DLD1 (cell line): ENCODE results near the gene PDIA6.
"Not testable (repeated sequence)": the region's sequence is repeated elsewhere in the genome, so short reads cannot be mapped to it uniquely, and the experiment has no call there.

Experiments used
- in situ Hi-C: cut with HindIII; loops from 2 replicates; pipeline ENCODE4 v1.10.0; 2017; ENCODE audit warnings: low sequenced_read_pairs

Gene PDIA6

DNA sequence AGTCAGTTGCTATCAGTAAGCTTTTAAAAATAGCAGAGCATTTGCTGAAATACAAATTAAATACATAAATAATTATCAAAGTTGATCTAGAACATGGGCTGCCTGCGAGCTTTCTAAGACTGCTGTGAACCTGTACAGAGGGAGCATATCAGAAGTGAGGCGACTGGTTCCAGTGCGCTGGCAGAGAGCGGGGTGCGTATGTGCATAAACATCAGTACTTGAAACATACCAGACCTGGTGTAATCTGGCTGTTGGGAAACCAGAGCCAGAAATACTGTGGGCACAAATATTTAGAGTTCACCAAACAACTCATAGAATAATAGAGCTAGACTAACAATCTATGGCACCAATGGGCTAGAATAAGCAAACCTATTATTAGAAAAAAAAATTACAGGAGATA lies 27.3 kb downstream of the PDIA6 start:
- in situ Hi-C loops, result no loop called here

DNA sequence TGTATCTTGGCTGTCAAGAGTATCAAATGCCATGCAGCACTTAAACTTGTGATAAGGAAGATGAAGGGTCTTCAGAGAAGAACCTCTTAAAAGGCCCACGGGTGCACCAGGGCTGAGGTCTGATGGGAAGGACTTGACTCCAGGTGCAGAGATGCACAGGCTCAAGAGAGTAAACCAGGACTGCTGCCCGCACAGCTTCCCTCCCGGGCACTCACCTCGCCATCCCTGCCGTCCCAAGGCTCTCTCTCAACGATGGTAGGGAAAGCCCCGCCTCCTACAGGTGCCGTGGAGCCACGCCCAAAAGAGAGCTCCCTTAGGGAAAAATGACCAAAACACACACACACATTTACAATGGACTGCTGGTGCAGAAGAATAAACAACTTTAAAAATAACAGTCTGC lies 27.9 kb downstream of the PDIA6 start:
- in situ Hi-C loops, result no loop called here

DNA sequence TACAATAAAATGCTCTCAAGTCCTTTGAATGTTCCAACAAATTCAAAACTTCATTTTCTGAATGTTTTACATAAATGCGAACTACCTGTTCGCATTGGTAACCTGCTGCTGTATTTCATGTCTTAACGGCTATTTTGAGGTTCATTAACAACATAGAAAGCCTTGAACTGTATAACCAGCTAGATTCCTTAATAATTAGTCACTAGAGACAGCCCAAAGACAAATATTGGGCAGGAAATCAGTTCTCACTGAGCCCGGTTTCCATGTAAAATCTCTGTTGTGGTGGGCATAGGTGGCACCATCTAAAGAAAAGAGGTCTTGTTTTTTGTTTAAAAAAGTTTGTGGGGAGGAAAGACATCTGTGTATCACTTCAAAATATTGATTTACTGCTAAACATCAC lies 29.2 kb downstream of the PDIA6 start:
- in situ Hi-C loops, result no loop called here

DNA sequence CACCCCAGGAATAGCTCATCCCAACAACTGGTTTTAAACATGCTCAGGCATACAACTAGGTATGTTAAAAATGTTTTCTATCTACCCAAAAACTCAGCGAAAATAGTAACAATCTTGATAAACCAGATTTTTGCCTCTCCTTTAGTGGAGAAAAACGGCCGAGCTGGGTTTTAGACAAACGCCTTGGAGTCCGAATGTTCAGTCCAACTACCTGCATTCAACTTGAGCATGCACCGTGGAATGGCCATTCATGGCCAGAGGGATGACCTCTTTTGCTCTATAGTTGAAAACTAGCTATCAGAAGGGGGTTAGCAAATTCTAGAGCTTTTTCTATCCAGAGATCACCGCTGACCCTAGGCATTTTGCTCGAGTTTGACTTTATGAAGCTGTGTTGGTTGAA lies 30.8 kb downstream of the PDIA6 start:
- in situ Hi-C loops, result no loop called here

DNA sequence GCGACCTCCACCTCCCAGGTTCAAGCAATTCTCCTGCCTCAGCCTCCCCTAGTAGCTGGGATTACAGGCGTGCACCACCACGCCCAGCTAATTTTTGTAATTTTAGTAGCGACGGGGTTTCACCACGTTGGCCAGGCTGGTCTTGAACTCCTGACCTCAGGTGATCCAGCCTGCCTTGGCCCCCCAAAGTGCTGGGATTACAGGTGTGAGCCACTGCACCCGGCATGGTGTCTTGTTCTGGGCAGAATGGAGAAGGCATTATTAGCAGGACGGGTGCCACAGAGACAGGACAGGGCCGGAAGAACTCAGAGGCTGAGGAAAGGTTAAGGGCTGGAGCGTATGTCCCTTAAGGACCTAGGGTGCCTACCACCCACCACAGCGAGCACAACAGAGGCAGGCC lies 31.8 kb downstream of the PDIA6 start:
- in situ Hi-C loops, result not testable (repeated sequence)

DNA sequence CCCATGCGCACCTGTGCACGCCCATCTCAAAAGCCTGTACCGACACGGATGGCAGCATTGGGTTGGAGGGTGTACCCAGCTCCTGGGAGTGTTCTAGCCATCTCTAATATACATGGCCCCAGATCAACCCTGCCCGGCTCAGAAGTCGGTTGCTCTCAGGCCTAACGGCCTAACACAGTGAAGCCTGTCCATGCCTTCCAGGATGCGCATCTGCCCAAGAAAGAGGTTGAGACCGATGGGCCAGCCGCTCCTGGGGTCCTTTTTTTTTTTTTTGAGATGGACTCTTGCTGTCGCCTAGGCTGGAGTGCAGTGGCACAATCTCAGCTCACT lies 32.1 kb downstream of the PDIA6 start:
- in situ Hi-C loops, result no loop called here

DNA sequence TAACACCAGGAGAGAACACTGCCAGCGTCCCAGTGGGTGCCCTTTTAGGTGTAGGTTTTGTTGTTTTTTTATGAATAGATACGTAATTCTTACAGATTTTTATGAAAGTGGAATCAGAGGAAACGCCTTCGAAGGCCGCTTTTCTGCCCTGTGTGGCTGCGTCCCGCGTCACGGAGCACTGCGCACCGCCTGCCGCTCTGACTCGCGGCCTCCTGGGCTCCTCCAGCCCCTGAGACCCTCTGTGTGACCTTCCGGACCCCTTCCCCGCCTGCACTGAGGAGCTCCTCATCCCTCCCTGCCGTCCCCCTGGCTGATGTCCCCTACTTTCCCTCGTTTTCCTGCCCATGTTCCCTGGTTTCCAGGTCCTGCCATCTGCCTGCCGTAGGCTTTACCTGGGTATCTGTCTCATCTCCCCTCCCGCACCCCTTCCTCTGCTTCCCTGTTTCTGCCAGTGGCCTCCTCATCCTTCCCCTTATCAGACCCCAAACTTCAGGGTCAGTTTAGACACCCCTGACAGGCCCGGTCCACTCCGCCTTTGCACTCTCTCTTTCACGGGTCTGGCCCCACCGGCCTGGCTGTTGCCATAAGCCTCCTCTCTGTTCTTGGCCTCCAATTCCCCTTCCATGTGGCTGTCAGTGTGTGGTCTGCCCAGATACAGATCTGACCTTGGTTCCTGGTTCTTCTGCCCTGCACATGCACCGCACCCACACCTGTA lies 32.7 kb downstream of the PDIA6 start:
- in situ Hi-C loops, result no loop called here

DNA sequence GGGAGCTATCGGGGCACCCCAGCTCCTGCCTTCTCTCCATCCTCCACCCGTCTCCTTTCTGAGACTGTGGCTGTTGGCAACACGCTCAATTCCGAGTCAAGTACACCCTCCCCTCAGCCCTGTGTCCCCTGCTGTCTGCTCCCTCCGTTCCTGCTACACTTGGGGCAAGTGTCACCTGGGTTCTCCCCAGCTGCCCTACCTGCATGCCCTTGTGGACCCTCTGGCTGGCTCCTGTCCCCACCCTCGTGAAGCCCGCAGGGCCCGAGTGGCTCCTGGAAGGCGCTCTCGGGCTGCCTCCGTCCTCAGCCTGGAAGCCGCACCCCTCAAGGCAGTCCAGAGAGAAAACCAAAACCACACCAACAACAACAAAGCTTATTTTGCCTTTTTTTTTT lies 33.9 kb downstream of the PDIA6 start:
- in situ Hi-C loops, result no loop called here

DNA sequence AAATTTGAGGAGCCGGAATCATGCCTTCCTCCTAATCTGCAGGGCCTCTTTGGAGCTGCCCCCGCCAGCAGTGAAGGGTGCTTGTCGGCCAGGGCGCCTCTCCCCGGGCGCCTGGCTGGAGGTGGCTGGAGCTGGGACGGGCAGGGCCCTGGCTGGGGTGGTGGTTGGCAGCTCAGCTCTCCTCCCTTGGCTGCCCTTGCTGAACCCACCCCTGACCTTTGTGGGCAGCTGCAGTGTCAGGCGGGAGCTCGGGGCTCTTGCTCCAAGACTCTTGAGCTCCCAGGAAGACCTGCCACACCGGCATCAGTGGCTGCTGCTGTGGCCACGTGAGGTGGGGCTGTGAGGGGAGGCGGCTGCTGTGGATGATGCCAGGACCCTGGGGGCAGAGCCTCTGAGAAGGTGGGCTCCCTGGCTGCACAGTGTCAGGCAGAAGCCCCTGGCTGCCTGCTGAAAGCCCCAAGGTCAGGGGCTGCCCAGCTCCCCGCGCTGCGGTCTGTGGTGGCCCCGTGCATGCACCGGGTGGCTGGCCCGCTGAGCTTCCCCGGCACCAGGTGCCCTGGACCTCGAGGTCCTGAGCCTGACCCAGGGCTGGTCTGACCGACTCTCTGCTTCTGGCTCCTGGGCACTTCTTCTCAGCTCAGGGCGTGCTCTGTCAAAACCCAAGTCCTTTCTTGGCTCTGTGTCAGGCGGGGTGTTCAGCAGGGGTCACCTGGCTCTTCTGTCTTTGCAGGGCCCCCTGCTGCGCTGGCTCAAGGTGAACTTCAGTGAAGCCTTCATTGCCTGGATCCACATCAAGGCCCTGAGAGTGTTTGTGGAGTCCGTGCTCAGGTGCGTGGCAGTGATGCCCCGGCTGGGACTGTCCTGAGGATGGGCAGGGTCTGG lies 34.5 kb downstream of the PDIA6 start:
- in situ Hi-C loops, result no loop called here

DNA sequence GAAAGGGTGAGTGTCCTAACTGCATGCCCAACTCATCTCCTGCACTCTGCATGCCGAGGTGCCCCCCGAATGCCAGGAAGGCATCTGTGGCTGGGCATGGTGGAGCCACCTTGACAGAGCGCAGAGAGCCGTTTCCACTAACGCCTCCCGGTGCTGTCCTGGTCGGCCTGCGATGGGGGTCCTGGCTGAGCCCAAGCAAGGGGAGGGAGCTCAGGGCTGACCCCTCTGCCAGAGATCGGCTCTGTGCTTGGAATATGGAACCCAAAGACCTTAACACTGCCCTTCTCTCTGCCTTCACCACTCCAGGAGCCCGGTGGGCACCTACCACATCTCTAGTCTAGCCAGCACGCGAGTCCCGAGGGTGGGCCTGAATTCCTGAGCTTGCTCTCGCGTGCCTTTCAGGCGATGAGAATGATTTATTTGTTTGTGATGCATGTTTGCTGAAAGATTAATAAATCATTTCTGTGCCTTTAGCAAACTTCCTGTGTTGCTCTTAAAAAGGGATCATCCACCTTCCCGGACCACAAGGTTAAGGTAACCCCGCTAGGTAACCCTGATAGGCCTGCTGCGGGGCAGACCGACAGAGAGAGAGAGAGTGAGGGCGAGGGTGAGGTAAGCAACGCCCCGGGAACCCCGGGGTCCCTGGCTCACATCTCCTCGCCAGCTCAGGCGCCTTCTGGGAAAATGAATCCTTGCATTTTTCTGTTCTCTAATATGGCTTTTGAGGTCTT lies 35.3 kb downstream of the PDIA6 start:
- in situ Hi-C loops, result no loop called here

DNA sequence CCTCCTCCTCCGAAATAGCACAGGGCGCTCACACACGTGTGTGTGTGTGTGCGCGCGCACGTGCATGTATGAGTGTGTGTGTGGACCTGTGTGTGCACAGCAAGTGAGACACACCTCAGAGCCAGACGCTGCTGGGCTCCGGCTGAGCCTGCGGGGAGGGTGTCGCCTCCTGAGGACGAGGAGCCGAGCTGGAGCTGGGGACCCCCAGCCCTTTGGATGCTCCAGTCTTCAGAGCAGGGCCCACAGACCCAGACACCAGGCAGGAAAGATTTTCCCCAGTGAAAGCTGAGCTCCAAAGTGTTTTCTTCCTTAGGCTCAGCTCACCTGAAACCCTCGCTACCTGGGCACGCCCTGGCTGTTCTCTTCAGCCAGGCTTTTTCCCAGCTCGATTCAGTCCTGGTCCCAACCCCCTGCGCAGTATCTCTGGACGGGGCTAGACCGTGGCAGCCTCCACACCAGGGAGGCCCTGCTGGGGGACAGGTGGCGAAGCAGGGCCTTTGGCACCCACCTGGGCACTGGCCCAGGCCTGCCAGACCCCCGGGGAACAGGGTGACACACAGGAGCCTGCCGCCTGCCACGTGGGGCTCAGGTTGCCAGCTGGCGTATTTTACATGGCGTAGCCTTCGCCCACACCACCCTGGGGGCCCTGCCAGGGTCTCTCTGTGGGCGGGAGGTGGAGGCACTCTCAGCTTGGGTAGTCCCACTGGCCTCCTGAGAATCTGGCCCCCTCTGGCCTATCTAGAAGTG lies 36.2 kb downstream of the PDIA6 start:
- in situ Hi-C loops, result no loop called here

DNA sequence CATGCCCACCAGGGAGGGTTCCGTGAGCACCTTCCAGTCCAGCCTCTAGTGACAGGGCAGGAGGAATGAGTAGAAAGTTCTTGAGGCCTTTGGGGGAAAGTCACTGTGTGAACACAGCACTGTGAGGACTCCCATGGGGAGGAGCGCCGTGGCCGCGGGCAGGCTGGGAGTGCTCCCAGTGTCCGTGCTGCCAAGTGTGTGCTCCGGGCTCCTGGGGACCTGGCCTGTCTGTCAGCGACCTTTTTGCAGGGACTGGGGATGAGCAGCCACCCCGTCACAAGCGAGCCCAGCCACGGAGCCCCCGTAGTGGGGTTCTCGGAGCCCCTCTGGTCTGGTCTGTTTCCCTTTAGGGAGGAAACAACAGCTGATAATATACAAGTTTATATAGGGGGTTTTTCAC lies 36.8 kb downstream of the PDIA6 start:
- in situ Hi-C loops, result no loop called here

DNA sequence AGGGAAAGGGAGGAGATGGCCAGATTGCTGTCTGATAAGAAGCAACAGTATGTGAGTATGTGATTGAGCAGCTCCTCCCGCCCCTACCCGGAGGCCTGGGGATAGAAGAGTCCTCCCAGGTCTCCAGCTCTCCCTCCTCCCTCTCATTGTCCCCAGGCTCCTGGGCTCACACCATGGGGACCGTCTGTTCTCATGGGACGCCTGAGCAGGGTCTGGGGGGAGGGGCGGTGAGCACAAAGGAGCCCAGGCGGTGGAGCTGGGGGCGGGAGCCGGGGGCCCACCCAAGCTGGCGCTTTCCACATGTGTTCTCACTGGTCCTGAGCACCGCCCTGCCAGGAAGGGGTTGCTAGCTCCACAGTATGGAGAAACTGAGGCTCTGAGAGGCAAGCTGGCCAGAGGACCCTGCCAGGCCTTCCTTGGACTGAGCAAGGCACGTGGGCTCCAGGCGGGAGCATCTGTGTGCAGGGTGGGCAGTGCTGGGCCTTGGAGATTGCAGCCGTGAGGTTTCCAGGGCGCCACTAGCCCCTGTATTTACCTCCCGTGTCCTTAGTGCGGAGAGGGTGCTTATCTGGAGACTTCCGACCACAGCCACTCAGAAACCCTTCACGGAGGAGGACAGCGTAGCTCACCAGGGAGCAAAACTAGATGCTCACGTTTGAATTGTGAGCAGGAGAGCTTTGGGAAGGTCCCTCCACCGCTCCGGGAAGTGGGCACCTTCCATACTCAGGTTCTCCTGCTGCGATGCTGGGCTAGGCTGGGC lies 37.4 kb downstream of the PDIA6 start:
- in situ Hi-C loops, result no loop called here

DNA sequence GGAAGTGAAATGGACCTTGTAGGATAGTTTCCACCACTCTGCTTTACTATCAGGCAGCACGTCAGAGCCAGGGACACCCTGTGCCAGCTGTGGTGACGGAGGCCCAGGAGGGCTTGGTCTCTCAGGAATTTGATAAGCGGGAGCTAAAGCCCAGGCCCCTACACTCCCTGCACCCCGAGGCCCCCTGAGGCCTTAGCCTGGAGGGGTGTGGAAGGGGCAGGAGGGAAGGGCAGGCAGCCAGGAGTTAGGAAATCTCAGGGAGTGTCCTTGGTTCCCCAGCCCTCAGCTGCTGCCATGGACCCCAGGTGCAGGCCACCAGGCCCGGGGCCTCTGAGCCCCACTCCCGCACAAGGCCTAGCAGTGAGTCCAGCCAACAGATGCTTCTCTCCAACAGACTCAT lies 38.2 kb downstream of the PDIA6 start:
- in situ Hi-C loops, result no loop called here

DNA sequence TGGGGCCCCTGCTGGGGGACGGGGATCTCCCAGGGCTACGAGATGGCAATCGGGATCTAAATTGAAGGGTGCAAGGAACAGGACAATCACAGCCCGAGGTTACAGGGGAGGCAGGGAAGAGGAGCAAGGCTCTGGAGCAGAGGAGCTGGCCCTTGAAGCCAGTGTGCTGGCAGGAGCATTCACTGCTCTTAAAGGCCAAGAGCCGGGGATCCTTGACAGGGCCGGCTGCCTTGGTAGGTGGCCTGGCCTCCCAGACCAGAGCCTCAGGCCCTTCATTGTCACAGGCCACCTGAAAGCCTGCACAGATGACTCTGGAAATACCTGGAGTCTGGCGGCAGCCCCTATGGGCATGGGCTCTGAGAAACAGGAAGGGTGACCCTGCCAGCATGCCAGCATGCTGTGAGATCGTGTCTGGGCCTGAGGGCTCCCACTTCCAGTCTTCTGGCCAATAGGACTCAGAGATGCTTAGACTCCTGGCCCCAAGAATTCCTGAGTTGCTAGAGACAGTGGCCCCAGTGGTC lies 38.7 kb downstream of the PDIA6 start:
- in situ Hi-C loops, result no loop called here

DNA sequence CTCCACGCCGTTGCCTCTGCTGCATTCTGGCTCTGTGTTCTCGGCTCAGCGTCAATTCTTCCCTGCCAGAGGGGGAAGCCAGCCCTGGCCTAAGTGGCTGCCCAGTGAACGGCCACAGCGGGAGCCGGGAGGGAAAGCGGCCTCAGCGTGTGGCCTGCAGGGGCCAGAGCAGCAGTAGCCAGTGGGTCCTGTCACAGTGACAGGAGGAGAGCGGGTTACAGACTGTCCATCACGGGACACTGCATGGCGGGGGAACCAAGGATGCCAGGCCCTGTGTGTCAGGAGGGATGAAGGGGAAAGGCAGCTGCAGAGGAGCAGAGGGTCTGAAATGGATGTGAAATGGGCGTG lies 39.7 kb downstream of the PDIA6 start:
- in situ Hi-C loops, result no loop called here

DNA sequence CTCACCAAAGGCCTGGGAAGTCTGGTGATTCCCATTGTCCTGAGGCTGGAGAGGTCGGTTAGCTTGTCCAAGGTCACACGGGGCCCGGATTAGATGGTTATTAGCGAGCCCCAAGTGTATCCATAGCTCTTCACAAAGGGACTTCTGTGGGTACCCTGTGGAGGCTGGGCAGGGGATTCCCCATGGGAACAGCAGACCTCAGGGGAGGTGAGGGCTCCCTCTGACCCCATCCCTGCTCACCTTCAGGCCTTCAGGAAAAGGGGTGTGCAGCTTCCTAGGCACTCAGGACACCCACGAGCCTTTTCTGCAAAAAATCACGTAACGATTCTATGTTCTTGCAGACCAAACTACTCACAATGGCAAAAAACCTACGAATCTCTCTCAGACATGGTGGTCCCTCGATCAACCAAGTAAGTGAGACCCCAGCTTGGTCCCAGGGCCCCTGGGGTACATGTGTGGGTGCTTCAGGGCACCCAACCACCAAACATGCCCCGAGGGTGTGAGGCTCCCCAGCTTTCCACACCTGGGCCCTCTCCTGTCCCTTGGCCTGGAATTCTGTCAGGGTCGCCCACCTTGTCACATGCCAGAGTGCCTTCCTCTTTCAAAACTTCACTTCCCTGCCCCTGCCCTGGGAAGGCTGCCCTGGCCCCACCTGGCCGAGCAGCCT lies 40.3 kb downstream of the PDIA6 start:
- in situ Hi-C loops, result no loop called here

DNA sequence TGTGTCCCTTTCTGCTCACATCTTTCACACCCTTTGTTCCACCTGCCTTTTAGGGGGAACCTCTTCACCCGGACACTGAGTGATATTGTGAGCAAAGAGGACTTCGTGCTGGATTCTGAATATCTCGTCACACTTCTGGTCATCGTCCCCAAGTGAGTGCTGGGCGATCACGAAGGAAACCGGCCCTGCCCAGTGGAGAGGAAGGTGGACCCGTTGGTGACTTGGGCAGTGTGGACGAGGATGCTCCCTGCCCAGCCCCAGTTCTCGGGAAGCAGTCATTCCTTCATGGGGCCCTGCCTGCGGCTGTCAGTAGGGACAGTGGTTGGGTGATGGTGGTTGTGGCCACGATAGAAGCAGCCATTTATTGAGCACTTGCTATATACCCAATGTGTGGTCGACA lies 40.8 kb downstream of the PDIA6 start:
- in situ Hi-C loops, result no loop called here

DNA sequence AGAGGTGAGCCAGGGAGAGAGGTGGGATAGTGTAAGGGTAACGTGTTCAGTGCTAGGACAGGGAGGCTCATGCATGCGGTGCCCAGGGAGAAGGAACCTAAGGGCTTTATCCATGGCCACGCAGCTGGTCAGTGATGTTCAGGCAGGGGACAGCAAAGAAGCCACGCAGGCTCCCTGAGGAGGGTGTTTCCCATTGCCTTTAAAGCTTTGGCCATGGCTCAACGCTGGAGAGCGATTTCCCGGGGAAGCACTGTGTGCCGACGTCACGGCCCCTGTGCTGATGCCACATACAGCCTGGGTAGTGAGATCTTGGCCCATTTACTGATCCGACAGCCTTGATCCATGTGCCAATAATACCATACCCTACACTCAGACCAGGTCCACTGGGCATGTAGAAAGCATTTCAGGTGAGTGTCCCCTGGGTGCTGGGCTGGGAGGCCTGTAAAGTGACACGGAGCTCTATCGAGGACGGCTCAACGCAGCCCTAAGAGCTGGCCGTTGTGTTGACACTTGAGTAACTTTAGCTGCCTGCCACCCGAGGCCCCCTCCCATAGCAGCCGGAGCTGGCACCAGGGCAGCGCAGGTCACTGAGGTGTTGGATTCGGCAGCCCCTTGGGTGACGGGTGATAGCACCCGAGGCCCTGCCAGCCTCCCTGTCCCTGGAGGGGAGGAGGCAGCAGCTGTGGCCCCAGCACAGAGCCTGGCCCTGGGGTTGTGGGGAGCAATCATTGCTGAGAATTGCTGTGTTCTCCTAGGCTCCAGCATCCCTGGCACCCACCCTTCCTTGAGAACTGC lies 41.4 kb downstream of the PDIA6 start:
- in situ Hi-C loops, result no loop called here
